ENCODE results near the gene PRSS27.

GRCh38 chr16:2720064-2720457 is at the start of gene PRSS27:
- no peak for TF ChIP-seq CTCF (IDR thresholded peaks at IDR 0.05)
- TF ChIP-seq POLR2AphosphoS5 (IDR thresholded peaks at IDR 0.05), result no peak
- no peak for TF ChIP-seq POLR2A (IDR thresholded peaks at IDR 0.05)

Measured in upper lobe of left lung (tissue), 4 donors.